Esophagus (tissue), 2 donors: ENCODE measurements around the gene GPR135. TPM values are rescaled to one million over a fixed set of nuclear protein-coding genes. Genes with fewer than 3 reads are reported as not detected.
"Not testable (repeated sequence)": the region's sequence is repeated elsewhere in the genome, so short reads cannot be mapped to it uniquely, and the experiment has no call there.

Experiments
- H3K27ac ChIP-seq, 2 donors: one replicate each; pipeline ENCODE4 v1.5.1; 2013; ENCODE audit warnings: low read depth in 2 of 2, mild to moderate bottlenecking in 2 of 2, inconsistent platforms in 1 of 2, low read length in 1 of 2, moderate library complexity in 1 of 2
- H3K27me3 ChIP-seq, 2 donors: one replicate each; pipeline ENCODE4 v1.6.1; 2013; ENCODE audit warnings: low read length in 2 of 2, control low read depth in 1 of 2, mild to moderate bottlenecking in 1 of 2; ENCODE audit not compliant: insufficient read depth in 2 of 2, control insufficient read depth in 1 of 2
- H3K36me3 ChIP-seq, 2 donors: one replicate each; pipeline ENCODE4 v1.6.1; 2013; ENCODE audit warnings: low read length in 1 of 2; ENCODE audit not compliant: control insufficient read depth in 2 of 2, insufficient read depth in 2 of 2
- H3K4me1 ChIP-seq, 2 donors: one replicate each; pipeline ENCODE4 v1.6.1; 2013; ENCODE audit warnings: low read length in 1 of 2; ENCODE audit not compliant: control insufficient read depth in 2 of 2, insufficient read depth in 2 of 2
- H3K4me3 ChIP-seq, 2 donors: one replicate each; pipeline ENCODE4 v1.5.1; 2013; ENCODE audit warnings: low read length in 2 of 2, mild to moderate bottlenecking in 2 of 2, low read depth in 1 of 2, moderate library complexity in 1 of 2
- H3K9me3 ChIP-seq, 2 donors: one replicate each; pipeline ENCODE4 v1.6.1; 2013; ENCODE audit warnings: mild to moderate bottlenecking in 2 of 2, low read depth in 1 of 2, low read length in 1 of 2, moderate library complexity in 1 of 2; ENCODE audit not compliant: control insufficient read depth in 2 of 2, insufficient read depth in 1 of 2
- WGBS, 2 donors: extraction: QIAGEN DNeasy Blood & Tissue Kit; methylation state at CpG; one replicate each; pipeline ENCODE4 v1.1.7; 2013; 5-methylcytosine and 5-hydroxymethylcytosine counted together
- polyA plus RNA-seq, 2 donors: library from polyadenylated mRNA; stranded (reverse); fragments of 200-250 nt; gene quantifications; one replicate each; pipeline ENCODE4 v1.2.3, GENCODE V29; 2013
- donor health status: healthy with polysubstance abuse.
- donor health status: Bipolar disorder and iron deficiency.

Gene GPR135
- polyA plus RNA-seq, 2 donors = 0.43 to 0.52 TPM

- Histone ChIP-seq H3K9me3 (no peaks in the 10 kb centered on the region), H3K4me3 (no peak overlapping the region), H3K27me3 (no peaks in the 10 kb centered on the region), H3K27ac (no peak overlapping the region), H3K36me3 (no peaks in the 10 kb centered on the region), H3K4me1 (no peaks in the 10 kb centered on the region)
- 29 to 31% methylated on average over 2 of the region's 2 CpGs for WGBS, 2 donors
Observed at GRCh38 chr14:59454139-59454538, 11.0 kb downstream of the GPR135 start.

- Histone ChIP-seq H3K9me3 (no peaks in the 10 kb centered on the region), H3K4me3 (no peak overlapping the region), H3K27me3 (no peaks in the 10 kb centered on the region), H3K27ac (no peak overlapping the region), H3K36me3 (no peaks in the 10 kb centered on the region), H3K4me1 (no peaks in the 10 kb centered on the region)
- WGBS, 2 donors = 95 to 100% methylated on average over 1 of the region's 1 CpG
Observed at GRCh38 chr14:59451849-59452248, 13.3 kb downstream of the GPR135 start.

DNA sequence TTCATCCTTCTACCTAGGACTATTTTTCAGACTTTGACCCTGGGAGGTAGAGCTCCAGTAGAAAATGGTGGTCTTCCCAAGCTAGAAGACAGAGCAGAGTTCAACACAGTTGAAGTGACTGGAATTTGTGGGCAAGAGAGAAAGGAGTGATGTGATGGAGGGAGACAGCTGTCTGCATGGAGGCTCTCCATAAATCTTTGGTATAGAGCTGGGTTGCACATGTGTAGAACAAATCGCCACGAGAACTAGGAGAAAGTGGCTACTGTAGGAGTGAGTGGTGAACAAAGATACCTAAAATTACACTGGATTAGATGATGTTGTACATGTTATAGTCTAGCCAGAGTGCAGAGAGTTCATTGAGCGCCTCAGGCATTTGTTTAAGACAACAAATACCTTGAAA, 14.5 kb downstream of the GPR135 start:
- Histone ChIP-seq H3K4me3 (no peak overlapping the region), H3K36me3 (no peaks in the 10 kb centered on the region), H3K4me1 (no peaks in the 10 kb centered on the region), H3K27me3 (no peaks in the 10 kb centered on the region), H3K27ac (no peak overlapping the region), H3K9me3 (no peaks in the 10 kb centered on the region)
- 92 to 96% methylated on average over 3 of the region's 3 CpGs for WGBS, 2 donors

- H3K27ac ChIP-seq, H3K4me1 ChIP-seq, H3K27me3 ChIP-seq, H3K4me3 ChIP-seq, H3K9me3 ChIP-seq, H3K36me3 ChIP-seq: not testable (repeated sequence)
- 71 to 94% methylated on average over 2 of the region's 2 CpGs for WGBS, 2 donors
Observed at GRCh38 chr14:59448673-59449072, 16.5 kb downstream of the GPR135 start.

DNA sequence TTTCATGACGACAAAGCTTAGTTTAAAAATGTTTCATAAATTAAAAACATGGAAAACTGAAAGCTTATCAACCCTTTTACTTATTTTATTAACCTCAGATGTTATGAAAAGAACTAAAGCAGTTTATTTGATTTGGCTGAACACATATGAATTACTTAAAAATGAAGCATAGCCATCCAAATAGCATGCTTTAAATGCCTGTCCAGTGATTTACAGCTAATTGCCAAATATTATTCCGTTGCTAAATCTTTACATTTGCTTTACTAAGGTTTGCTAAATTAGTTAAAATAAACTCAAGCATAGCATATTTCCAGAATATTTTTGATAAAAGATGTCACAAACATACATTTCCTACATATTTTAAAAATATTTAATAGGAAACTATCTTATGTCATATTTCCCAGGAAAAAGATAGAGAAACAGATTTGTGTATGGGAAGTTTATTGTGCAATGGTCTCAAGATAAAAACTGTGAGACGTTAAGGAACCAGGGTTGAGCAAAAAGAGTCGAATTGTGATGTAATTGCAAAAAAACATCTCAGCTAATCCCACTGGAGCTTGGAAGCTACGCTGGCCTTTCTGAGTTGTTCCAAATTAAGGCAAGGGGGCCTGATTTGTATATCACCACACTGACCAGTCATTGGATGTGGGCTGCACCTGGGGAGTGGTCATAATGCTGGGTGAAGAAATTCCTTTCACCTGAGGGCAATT, 25.8 kb downstream of the GPR135 start:
- Histone ChIP-seq H3K27me3 (no peaks in the 10 kb centered on the region), H3K4me3 (no peak overlapping the region), H3K9me3 (no peaks in the 10 kb centered on the region), H3K36me3 (no peaks in the 10 kb centered on the region), H3K27ac (no peak overlapping the region), H3K4me1 (no peaks in the 10 kb centered on the region)
- WGBS, 2 donors = 59 to 68% methylated on average over 5 of the region's 5 CpGs

GRCh38 chr14:59438195-59438647, 27.0 kb downstream of the GPR135 start:
- Histone ChIP-seq H3K9me3 (no peaks in the 10 kb centered on the region), H3K27ac (no peak overlapping the region), H3K36me3 (no peaks in the 10 kb centered on the region), H3K4me3 (no peak overlapping the region), H3K4me1 (no peaks in the 10 kb centered on the region), H3K27me3 (no peaks in the 10 kb centered on the region)
- 67 to 73% methylated on average over 1 of the region's 1 CpG for WGBS, 2 donors

GRCh38 chr14:59435987-59436386, 29.2 kb downstream of the GPR135 start:
- Histone ChIP-seq H3K4me3 (no peak overlapping the region), H3K27me3 (no peaks in the 10 kb centered on the region), H3K36me3 (no peaks in the 10 kb centered on the region), H3K27ac (no peak overlapping the region), H3K4me1 (no peaks in the 10 kb centered on the region), H3K9me3 (no peaks in the 10 kb centered on the region)
- 83 to 91% methylated on average over 1 of the region's 1 CpG for WGBS, 2 donors

DNA sequence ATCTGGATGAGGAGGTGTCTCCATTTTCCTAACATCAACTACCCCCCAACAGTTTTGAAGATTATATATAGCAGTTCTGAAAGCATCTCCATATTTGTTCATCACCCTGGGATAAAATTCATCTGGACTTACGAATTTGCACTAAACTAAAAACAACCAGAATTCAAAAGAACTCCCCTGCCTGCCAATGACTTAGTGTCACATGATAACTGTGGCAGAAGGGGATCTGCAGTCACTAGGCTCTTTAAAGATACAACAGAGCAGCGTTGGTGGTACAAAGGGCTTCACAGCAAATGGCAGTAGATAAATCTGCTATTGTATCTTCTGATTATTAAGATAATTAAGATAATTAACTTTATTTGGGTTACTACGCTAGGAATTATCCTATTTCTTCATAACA, 30.1 kb downstream of the GPR135 start:
- no peaks in the 10 kb centered on the region for H3K4me1 ChIP-seq
- no peaks in the 10 kb centered on the region for H3K9me3 ChIP-seq
- no peaks in the 10 kb centered on the region for H3K27me3 ChIP-seq
- 85 to 88% methylated on average over 3 of the region's 3 CpGs for WGBS, 2 donors
- H3K27ac ChIP-seq = no peak overlapping the region
- no peak overlapping the region for H3K4me3 ChIP-seq
- H3K36me3 ChIP-seq = no peaks in the 10 kb centered on the region

DNA sequence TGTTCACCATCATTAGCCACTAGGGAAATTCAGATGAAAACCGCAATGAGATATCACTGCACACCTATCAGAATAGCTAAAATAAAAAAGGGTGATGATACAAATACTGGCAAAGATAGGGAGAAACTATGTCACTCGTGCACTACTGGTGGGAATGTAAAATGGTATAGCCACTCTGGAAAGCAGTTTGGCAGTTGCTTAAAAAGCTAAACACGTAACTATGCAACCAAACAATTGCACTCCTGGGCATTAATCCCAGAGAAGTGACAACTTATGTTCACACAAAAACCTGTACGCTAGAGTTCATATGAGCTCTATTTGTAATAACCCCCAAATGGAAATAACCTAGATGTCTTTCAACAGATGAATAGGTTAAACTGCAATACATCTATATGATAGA, 35.4 kb downstream of the GPR135 start:
- Histone ChIP-seq H3K4me3 (no peak overlapping the region), H3K36me3 (no peaks in the 10 kb centered on the region), H3K9me3 (no peaks in the 10 kb centered on the region), H3K27me3 (no peaks in the 10 kb centered on the region), H3K27ac (no peak overlapping the region), H3K4me1 (no peaks in the 10 kb centered on the region)
- WGBS, 2 donors = 61 to 77% methylated on average over 4 of the region's 4 CpGs

DNA sequence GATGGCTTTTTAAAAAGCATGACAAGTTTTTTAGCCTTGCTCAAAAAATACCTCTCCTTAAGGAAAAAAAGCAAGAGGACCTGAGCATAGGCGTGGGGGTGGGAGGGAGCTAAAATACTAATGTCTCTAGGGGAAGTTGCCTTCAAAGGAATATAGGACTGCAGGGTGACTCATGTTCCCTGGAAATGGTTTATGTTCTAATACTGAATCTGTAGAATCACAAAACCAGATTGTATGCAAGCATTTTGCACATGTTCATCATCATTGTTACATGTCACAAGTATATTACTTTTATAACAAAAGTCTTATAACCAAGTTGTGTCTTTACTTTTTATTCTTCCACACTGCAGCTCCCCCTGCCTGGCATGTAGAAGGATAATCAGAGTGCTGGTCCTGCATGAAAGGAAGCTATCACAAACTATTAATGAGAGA, 36.6 kb downstream of the GPR135 start:
- no peaks in the 10 kb centered on the region for H3K36me3 ChIP-seq
- H3K4me1 ChIP-seq = no peaks in the 10 kb centered on the region
- H3K9me3 ChIP-seq = no peaks in the 10 kb centered on the region
- H3K4me3 ChIP-seq = no peak overlapping the region
- WGBS, 2 donors = 50 to 51% methylated on average over 1 of the region's 1 CpG
- peak overlapping the region in 1 of 2 donors; percentile 28 for H3K27ac ChIP-seq
- no peaks in the 10 kb centered on the region for H3K27me3 ChIP-seq
